Prostate gland (tissue), 2 donors: ENCODE measurements around the gene CPT1C. TPM values are rescaled to one million over a fixed set of nuclear protein-coding genes. Genes with fewer than 3 reads are reported as not detected.

Source experiments
- DNase-seq: peaks from one replicate; pipeline ENCODE4 v3.0.0-alpha.2; 2019; ENCODE audit warnings: low spot score
- H3K27ac ChIP-seq, 2 donors: fragments of 200-600 bp; sonication (generic); 2 replicates each; pipeline ENCODE4 v1.5.1; 2017 to 2019
- H3K27me3 ChIP-seq: fragments of 200-600 bp; sonication (generic); replicated peaks from 2 replicates; pipeline ENCODE4 v1.5.1; 2019; ENCODE audit not compliant: insufficient read depth
- H3K36me3 ChIP-seq, 2 donors: fragments of 200-600 bp; sonication (generic); 1 replicate in 1 of 2; 2 replicates in 1 of 2; pipeline versions ENCODE4 v1.5.1 to v1.8.1; 2017 to 2019
- H3K4me1 ChIP-seq: fragments of 200-600 bp; sonication (generic); replicated peaks from 2 replicates; pipeline ENCODE4 v1.5.1; 2019
- H3K4me3 ChIP-seq, 2 donors: fragments of 200-600 bp; sonication (generic); 2 replicates each; pipeline ENCODE4 v1.5.1; 2017 to 2019
- H3K9me3 ChIP-seq: fragments of 200-600 bp; sonication (generic); 2 replicates; pipeline ENCODE4 v1.5.1; 2017
- CTCF ChIP-seq, 4 experiments: fragments of 200-600 bp in 2 of 4; fragments of 450-650 bp in 2 of 4; sonication (generic) in 2 of 4; IDR thresholded peaks; 1 replicate in 3 of 4; 2 replicates in 1 of 4; pipeline ENCODE4 v1.5.1; 2016 to 2019; ENCODE audit warnings: antibody characterized with exemption in 4 of 4, mild to moderate bottlenecking in 2 of 4, moderate library complexity in 2 of 4
- POLR2A ChIP-seq: fragments of 450-650 bp; IDR thresholded peaks from one replicate; pipeline ENCODE4 v1.6.1; 2016; ENCODE audit warnings: antibody characterized with exemption, mild to moderate bottlenecking
- POLR2AphosphoS5 ChIP-seq: sonication (generic); formaldehyde crosslinking; IDR thresholded peaks from one replicate; pipeline ENCODE4 v1.6.1; 2017; ENCODE audit warnings: antibody characterized with exemption
- WGBS: methylation state at CpG from one replicate; pipeline ENCODE4 v1.1.5; 2018; 5-methylcytosine and 5-hydroxymethylcytosine counted together
- intact Hi-C: fragments of 100-400 bp; cut with DNase I; formaldehyde crosslinking; loops from one replicate; pipeline ENCODE4 v1.14.2; 2022
- total RNA-seq, 2 donors: library from RNA; depleted of rRNA; stranded (reverse); fragments of >200 nt; gene quantifications; one replicate each; pipeline ENCODE4 v1.1.0, GENCODE V29; 2016

The CPT1C gene
- total RNA-seq, 2 donors from 2014 or later: 0.96 to 5.5 TPM

DNA sequence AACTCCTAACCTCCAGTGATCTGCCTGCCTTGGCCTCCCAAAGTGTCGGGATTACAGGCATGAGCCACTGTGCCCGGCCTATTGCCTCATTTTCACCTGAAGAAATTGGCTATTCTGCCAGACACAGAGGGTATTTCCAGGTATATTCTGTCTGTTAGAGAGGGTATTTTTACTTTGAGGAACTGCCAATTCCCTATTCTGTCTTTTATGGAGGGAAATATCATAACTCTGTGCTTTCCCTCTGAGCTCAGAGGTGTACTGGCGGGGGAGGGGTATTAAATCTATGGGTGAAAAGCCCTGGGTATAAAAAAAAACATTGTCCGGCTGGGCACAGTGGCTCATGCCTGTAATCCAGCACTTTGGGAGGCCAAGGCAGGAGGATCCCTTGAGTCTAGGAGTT lies 47.4 kb downstream of the CPT1C start:
- no peaks in the 10 kb centered on the region for H3K27me3 ChIP-seq
- intact Hi-C loops: no loop called here
- DNase-seq: no peak
- TF ChIP-seq POLR2AphosphoS5: no peak
- TF ChIP-seq POLR2A: no peak
- no peak for TF ChIP-seq CTCF (IDR thresholded peaks at IDR 0.05)
- H3K27ac ChIP-seq: no peak overlapping the region
- no peaks in the 10 kb centered on the region for H3K9me3 ChIP-seq
- 59% methylated on average over 4 of the region's 4 CpGs for WGBS
- H3K36me3 ChIP-seq: no peaks in the 10 kb centered on the region
- no peak overlapping the region for H3K4me3 ChIP-seq
- no peaks in the 10 kb centered on the region for H3K4me1 ChIP-seq

DNA sequence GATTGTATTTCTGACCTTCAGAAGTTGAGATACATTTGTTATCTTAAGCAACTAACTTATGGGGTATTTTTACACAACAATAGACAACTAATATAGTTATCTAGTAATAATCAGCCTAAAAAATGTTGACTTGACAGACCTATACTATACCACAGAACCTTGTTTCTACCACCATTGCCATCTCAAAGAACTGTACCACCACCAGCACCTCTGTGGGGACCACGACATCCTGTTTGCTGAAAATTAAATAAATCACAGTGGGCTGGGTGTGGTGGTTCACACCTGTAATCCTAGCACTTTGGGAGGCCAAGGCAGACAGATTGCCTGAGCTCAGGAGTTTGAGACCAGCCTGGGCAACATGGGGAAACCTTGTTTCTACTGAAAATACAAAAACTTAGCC lies 48.2 kb downstream of the CPT1C start:
- H3K27me3 ChIP-seq: no peaks in the 10 kb centered on the region
- DNase-seq: no peak
- H3K4me3 ChIP-seq: no peak overlapping the region
- no peaks in the 10 kb centered on the region for H3K36me3 ChIP-seq
- no peak overlapping the region for H3K27ac ChIP-seq
- 64% methylated on average over 1 of the region's 1 CpG for WGBS
- no peak for TF ChIP-seq CTCF (IDR thresholded peaks at IDR 0.05)
- TF ChIP-seq POLR2A: no peak
- no peak for TF ChIP-seq POLR2AphosphoS5
- intact Hi-C loops: no loop called here
- H3K4me1 ChIP-seq: no peaks in the 10 kb centered on the region
- no peaks in the 10 kb centered on the region for H3K9me3 ChIP-seq

GRCh38 chr19:49739933-49740332 lies 49.0 kb downstream of the CPT1C start:
- DNase-seq: no peak
- Histone ChIP-seq H3K9me3 (no peaks in the 10 kb centered on the region), H3K4me3 (no peak overlapping the region), H3K27me3 (no peaks in the 10 kb centered on the region), H3K36me3 (no peaks in the 10 kb centered on the region), H3K4me1 (no peaks in the 10 kb centered on the region), H3K27ac (no peak overlapping the region)
- no peak for TF ChIP-seq CTCF (IDR thresholded peaks at IDR 0.05)
- WGBS: 56% methylated on average over 10 of the region's 10 CpGs
- intact Hi-C loops: no loop called here

GRCh38 chr19:49741210-49741844 lies 50.4 kb downstream of the CPT1C start:
- Histone ChIP-seq H3K4me1 (no peaks in the 10 kb centered on the region), H3K27me3 (no peaks in the 10 kb centered on the region), H3K36me3 (no peaks in the 10 kb centered on the region), H3K9me3 (no peaks in the 10 kb centered on the region), H3K4me3 (no peak overlapping the region), H3K27ac (no peak overlapping the region)
- intact Hi-C loops: no loop called here
- TF ChIP-seq POLR2A (no peak), CTCF (IDR thresholded peaks at IDR 0.05) (no peak), POLR2AphosphoS5 (no peak)
- WGBS: 86% methylated on average over 9 of the region's 9 CpGs
- no peak for DNase-seq

DNA sequence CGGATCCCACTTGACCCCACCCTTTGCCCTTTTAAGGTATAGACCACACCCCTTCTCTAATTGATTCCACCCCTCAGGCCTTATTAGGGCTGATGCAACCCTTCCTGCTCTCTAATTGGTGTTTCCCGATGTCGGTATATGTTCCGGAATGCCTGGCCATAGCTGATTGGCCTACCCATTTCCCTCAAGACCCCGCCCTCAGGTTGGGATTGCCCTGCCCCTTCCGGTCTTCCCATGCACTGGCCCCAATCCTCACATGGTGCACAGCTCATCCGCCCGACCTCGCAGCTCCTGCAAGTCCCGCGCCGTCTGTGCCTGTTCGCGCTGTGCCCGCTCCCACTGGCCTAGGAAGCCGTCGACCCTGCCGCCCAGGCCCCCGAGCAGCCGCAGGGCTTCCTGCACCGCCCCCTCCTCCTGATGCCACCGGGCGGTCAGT lies 54.0 kb downstream of the CPT1C start:
- Histone ChIP-seq H3K9me3 (no peaks in the 10 kb centered on the region), H3K27me3 (no peaks in the 10 kb centered on the region), H3K36me3 (no peaks in the 10 kb centered on the region), H3K4me1 (no peaks in the 10 kb centered on the region), H3K27ac (no peak overlapping the region), H3K4me3 (no peak overlapping the region)
- TF ChIP-seq CTCF (IDR thresholded peaks at IDR 0.05): no peak
- TF ChIP-seq POLR2A: no peak
- no peak for TF ChIP-seq POLR2AphosphoS5
- 92% methylated on average over 23 of the region's 23 CpGs for WGBS
- intact Hi-C loops: no loop called here
- DNase-seq: no peak
